ENCODE data around the gene SART1. TPM values are rescaled to one million over a fixed set of nuclear protein-coding genes. Genes with fewer than 3 reads are reported as not detected.
A peak's percentile ranks its signal among the peaks of the same experiment; 100 is the strongest.

Gene SART1, protein sequence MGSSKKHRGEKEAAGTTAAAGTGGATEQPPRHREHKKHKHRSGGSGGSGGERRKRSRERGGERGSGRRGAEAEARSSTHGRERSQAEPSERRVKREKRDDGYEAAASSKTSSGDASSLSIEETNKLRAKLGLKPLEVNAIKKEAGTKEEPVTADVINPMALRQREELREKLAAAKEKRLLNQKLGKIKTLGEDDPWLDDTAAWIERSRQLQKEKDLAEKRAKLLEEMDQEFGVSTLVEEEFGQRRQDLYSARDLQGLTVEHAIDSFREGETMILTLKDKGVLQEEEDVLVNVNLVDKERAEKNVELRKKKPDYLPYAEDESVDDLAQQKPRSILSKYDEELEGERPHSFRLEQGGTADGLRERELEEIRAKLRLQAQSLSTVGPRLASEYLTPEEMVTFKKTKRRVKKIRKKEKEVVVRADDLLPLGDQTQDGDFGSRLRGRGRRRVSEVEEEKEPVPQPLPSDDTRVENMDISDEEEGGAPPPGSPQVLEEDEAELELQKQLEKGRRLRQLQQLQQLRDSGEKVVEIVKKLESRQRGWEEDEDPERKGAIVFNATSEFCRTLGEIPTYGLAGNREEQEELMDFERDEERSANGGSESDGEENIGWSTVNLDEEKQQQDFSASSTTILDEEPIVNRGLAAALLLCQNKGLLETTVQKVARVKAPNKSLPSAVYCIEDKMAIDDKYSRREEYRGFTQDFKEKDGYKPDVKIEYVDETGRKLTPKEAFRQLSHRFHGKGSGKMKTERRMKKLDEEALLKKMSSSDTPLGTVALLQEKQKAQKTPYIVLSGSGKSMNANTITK
- 10 to 100 TPM; 54.7 to 84.5 TPM for total RNA-seq

DNA sequence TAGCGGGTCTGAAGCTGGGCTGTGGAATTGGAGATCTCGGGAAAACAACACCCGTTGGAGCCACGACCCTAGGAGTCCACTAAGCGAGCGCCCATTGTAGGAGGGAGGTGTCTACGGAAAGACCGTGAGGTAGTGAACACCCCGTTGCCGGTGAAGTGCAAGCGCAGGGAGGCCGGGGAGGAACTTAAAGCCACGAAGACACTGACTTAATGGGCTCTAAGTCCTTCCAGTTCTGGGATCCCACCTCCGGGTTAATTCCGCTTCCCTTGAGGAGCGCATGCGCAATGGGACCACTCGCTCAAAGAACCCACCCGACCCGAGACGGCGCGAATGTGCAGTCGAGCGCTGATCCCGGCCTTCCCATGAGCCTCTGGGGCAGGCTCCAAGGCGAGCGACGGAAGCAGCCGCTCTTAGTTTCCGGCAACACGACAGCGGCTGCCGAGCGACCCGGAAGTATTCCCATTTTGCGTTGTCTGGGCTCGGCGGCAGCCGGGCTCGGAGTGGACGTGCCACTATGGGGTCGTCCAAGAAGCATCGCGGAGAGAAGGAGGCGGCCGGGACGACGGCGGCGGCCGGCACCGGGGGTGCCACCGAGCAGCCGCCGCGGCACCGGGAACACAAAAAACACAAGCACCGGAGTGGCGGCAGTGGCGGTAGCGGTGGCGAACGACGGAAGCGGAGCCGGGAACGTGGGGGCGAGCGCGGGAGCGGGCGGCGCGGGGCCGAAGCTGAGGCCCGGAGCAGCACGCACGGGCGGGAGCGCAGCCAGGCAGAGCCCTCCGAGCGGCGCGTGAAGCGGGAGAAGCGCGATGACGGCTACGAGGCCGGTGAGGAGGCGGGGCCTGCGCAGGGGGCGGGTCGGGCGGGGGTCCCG, at the start of gene SART1:
Gene SART1 (plus strand): TSS at position 468 of the 874 bp plus-strand sequence. CDS start 47 bp downstream, at position 515.
- H3K4me1 Mint-ChIP-seq: peaks cover 36% of the 10 kb centered on the region
- H3K4me3 Mint-ChIP-seq: peak within 1 kb of the TSS; percentile 92
- ATAC-seq: peak; percentile 91
- POLR2A ChIA-PET: interaction anchor here (0.6 kb wide), 1 partner anchor 67 kb away, joined by 3 read pairs; no protein-coding TSS in a partner anchor
- no peaks in the 10 kb centered on the region for H3K9me3 Mint-ChIP-seq (ENCODE audit: low read depth)
- H3K27ac Mint-ChIP-seq: peak within 1 kb of the TSS; percentile 97
- CTCF ChIA-PET: interaction anchor here (0.7 to 3.3 kb wide), 6 partner anchors 41 to 380 kb away, joined by 3 to 19 read pairs (median 5); partner anchors contain the start of genes BANF1, EIF1AD, FIBP and KAT5
- intact Hi-C loops (cut with DNase I, micrococcal nuclease): loop anchor here (1.0 to 2.0 kb wide), 17 partner anchors 33 to 387 kb away; partner anchors contain the start of genes BANF1 (in 2 of the 2), C11orf68 (in 2 of the 2), DRAP1 (in 2 of the 2) and EIF1AD (in 2 of the 2)
- H3K36me3 Mint-ChIP-seq (ENCODE audit: low read depth): peaks cover 33% of the 10 kb centered on the region
- H3K27me3 Mint-ChIP-seq: no peaks in the 10 kb centered on the region
- DNase-seq: peak; percentile 98

DNA sequence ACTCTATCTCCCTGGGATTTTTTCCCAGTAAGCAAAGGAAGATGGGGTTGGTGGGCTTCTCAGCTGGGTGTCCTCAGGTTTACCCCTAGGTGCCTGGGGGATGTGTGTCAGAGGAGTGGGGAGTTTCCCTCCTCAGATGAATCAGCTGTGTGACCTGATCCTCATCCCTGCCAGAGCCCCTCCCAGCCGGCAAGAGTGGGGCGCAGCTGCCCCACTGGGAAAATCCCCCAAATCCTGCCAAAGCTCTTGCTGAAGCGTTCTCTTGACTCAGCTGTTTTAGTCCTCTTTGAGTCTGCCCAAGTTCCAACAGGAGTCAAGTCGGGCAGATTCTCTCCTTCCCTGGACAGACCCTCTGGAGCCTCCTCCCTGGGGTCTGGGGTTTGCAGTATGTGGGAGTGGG, 48.7 kb upstream of the SART1 start:
- peaks cover 2% of the 10 kb centered on the region for H3K27me3 Mint-ChIP-seq
- H3K9me3 Mint-ChIP-seq (ENCODE audit: low read depth): no peaks in the 10 kb centered on the region
- DNase-seq: no peak
- H3K27ac Mint-ChIP-seq: no peak overlapping the region
- ChIA-PET POLR2A (interaction anchor here (0.6 kb wide), 1 partner anchor 18 kb away, joined by 5 read pairs; no protein-coding TSS in a partner anchor), CTCF (interaction anchor here (0.6 to 1.2 kb wide), 4 partner anchors 11 to 318 kb away, joined by 3 to 4 read pairs (median 3); no protein-coding TSS in a partner anchor)
- no peak overlapping the region for H3K4me3 Mint-ChIP-seq
- peaks cover 23% of the 10 kb centered on the region for H3K4me1 Mint-ChIP-seq
- H3K36me3 Mint-ChIP-seq (ENCODE audit: low read depth): no peaks in the 10 kb centered on the region
- ATAC-seq: no peak
- intact Hi-C loops (cut with DNase I, micrococcal nuclease): no loop called here

DNA sequence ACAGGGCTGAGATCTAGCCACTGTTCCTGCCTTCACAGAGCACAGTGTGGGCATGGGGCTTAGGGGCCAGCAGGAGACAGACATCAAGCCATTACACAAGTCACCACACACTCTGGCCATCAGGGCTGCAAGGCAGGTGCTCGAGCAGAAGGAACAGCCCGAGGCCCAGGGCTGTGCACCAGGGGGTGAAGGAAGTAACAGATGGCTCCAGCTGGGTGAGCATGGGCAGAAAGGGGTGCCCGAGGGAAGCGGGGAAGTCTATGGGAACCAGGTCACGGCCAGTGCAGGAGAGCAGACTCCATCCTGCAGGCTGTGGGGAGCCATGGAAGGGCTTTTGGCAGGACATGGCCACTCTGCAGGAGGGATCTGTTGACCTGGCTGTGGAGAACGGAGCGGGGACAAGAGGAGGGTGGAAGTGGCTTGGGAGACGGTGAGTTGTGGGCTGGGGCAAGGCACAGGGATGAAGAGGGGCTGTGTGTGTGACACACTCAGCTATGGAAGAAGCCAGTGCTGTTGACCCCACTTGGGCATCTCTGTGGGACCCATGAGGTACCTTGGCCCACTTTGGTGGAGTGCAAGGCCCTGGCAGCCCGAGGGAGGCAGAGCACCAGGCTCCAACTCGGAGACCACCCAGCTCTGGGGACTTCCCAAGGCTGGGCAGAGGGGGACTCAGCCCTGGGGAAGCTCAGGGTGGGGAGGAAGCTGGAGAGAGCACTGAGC, 46.3 kb upstream of the SART1 start:
- Mint-ChIP-seq H3K27ac (peak overlapping the region; percentile 3), H3K36me3 (ENCODE audit: low read depth) (peaks cover 2% of the 10 kb centered on the region), H3K27me3 (peaks cover 2% of the 10 kb centered on the region), H3K4me3 (no peak overlapping the region), H3K4me1 (peaks cover 22% of the 10 kb centered on the region), H3K9me3 (ENCODE audit: low read depth) (no peaks in the 10 kb centered on the region)
- CTCF ChIA-PET: interaction anchor here (0.6 to 1.3 kb wide), 5 partner anchors 17 to 474 kb away, joined by 3 to 5 read pairs (median 3); partner anchors contain the start of gene CCDC85B
- DNase-seq: no peak
- intact Hi-C loops (cut with DNase I, micrococcal nuclease): no loop called here
- POLR2A ChIA-PET: interaction anchor here (1.0 kb wide), 1 partner anchor 21 kb away, joined by 6 read pairs; no protein-coding TSS in a partner anchor
- ATAC-seq: no peak

DNA sequence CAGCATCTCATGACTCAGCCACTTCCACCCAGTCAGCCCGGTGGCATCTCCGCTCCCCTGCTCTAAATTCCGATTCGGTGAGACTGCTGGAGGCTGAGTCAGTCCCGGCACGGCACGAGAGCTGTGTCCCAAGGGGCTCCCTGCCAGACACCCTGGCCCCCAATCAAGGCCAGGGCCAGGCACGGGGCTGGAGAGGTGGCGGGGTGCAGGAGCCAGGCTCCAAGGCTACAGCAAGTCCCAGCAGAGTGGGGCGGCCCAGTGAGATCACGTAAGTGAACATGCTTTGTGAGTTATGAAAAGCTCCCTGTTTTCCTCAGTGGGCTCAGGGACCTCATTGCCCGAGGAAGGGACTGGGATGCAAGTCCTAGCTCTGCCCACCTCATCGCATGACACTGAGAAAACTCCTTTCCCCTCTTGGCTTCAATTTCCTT, 45.7 kb upstream of the SART1 start:
- Mint-ChIP-seq H3K4me1 (peaks cover 26% of the 10 kb centered on the region), H3K27me3 (peaks cover 2% of the 10 kb centered on the region), H3K4me3 (no peak overlapping the region), H3K9me3 (ENCODE audit: low read depth) (no peaks in the 10 kb centered on the region), H3K27ac (no peak overlapping the region), H3K36me3 (ENCODE audit: low read depth) (peaks cover 2% of the 10 kb centered on the region)
- ATAC-seq: no peak
- POLR2A ChIA-PET: interaction anchor here (1.0 kb wide), 1 partner anchor 22 kb away, joined by 6 read pairs; no protein-coding TSS in a partner anchor
- peak; percentile 38 for DNase-seq
- CTCF ChIA-PET: interaction anchor here (0.7 to 1.3 kb wide), 3 partner anchors 26 to 473 kb away, joined by 3 to 5 read pairs (median 3); partner anchors contain the start of gene CCDC85B
- intact Hi-C loops (cut with DNase I, micrococcal nuclease): no loop called here

DNA sequence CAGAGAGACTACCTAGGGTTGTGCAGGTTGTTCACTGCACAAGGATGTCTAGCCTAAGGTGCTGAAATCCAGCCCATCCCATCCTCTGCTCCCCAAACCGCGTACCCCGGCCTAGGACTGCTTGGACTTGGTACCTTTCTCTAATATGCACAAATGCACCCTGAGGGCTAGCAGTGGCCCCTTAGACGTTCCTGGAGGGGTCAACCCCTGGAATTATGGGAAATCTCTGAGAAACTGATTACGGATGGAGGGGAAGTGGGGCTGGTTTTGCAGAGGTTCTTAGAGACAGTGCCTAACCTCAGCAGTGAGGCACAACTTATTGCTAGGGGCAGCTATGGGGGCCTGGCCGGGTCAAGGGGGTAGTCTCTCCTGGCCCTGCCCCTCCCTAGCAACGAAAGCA, 45.1 kb upstream of the SART1 start:
- peak overlapping the region; percentile 58 for H3K27ac Mint-ChIP-seq
- CTCF ChIA-PET: interaction anchor here (0.7 to 1.3 kb wide), 3 partner anchors 26 to 473 kb away, joined by 3 to 5 read pairs (median 3); partner anchors contain the start of gene CCDC85B
- peaks cover 2% of the 10 kb centered on the region for H3K36me3 Mint-ChIP-seq (ENCODE audit: low read depth)
- POLR2A ChIA-PET: interaction anchor here (1.0 kb wide), 1 partner anchor 23 kb away, joined by 6 read pairs; no protein-coding TSS in a partner anchor
- peaks cover 2% of the 10 kb centered on the region for H3K27me3 Mint-ChIP-seq
- no peak for ATAC-seq
- H3K4me1 Mint-ChIP-seq: peaks cover 27% of the 10 kb centered on the region
- H3K4me3 Mint-ChIP-seq: peak overlapping the region; percentile 91
- no peak for DNase-seq
- intact Hi-C loops (cut with DNase I, micrococcal nuclease): no loop called here
- no peaks in the 10 kb centered on the region for H3K9me3 Mint-ChIP-seq (ENCODE audit: low read depth)

DNA sequence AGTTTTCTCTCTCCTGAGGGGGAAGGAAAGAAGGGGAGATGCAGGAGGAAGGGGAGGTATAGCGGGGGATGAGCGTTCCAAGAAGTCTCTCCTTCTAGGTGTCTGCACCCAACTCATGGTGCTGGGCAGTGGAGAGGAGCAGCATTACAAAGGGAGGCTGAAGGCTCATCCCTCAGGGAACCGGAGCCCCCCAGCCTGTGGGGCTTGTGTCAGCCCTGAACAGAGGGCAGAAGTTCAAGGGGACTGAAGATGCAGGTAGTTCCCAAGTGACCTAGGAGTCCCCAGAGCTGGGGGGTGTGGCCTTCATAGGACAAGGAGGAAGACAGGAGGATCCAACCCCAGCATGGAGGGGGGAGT, 44.5 kb upstream of the SART1 start:
- no peak for DNase-seq
- Mint-ChIP-seq H3K4me1 (peaks cover 31% of the 10 kb centered on the region), H3K4me3 (peak overlapping the region; percentile 91), H3K27ac (peak overlapping the region; percentile 58), H3K9me3 (ENCODE audit: low read depth) (no peaks in the 10 kb centered on the region), H3K27me3 (no peaks in the 10 kb centered on the region), H3K36me3 (ENCODE audit: low read depth) (peaks cover 6% of the 10 kb centered on the region)
- intact Hi-C loops (cut with DNase I, micrococcal nuclease): no loop called here
- ChIA-PET CTCF (interaction anchor here (0.7 to 1.8 kb wide), 4 partner anchors 8 to 57 kb away, joined by 4 to 10 read pairs (median 6); partner anchors contain the start of genes CCDC85B, FIBP and MUS81), POLR2A (no interaction called here)
- ATAC-seq: no peak

DNA sequence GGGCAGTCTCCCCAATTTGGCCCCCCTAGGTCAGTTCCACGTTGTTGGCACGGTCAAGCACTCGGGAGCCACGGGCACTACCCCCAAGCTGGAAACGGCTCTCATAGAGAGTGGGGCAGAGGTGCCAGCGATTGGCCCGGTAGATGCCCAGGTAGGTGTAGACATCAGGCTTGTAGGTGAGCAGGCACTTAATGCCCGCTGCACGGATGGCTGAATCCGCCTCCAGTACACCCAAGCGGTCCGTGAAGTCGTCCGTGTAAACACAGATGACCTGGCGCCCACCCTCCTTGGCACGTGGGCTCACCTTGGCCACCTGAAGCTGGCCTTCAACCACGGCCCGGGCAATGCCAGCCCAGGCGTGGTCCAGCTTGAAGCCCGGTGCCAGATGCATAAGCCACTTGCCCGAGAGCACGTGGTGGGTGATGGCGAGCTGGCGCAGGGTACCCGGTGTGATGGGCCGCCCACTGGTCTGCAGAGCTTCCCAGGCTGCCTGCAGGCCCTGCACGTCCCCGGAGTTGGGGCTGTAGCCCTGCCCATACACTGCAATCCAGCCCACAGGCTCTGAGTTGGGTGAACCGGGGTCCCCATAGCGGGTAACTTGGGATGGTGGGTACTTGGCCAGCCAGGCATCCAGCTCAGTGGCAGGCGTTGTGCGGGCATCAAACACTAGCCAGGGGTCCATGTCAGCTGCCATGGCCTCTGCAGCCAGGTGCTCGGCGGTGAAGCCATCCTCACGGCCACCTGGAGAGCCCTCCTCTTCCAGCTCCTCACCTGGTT, 43.9 kb upstream of the SART1 start:
- ATAC-seq (no peak), DNase-seq (no peak)
- Mint-ChIP-seq H3K4me1 (peaks cover 35% of the 10 kb centered on the region), H3K27me3 (no peaks in the 10 kb centered on the region), H3K4me3 (peak overlapping the region; percentile 91), H3K36me3 (ENCODE audit: low read depth) (peaks cover 11% of the 10 kb centered on the region), H3K9me3 (ENCODE audit: low read depth) (no peaks in the 10 kb centered on the region), H3K27ac (peak overlapping the region; percentile 86)
- CTCF ChIA-PET: interaction anchor here (0.6 to 1.8 kb wide), 7 partner anchors 9 to 200 kb away, joined by 3 to 10 read pairs (median 5); partner anchors contain the start of genes CCDC85B, FIBP, FOSL1 and MUS81
- POLR2A ChIA-PET: interaction anchor here (0.6 to 1.0 kb wide), 3 partner anchors 18 to 85 kb away, joined by 3 to 5 read pairs (median 3); partner anchors contain the start of genes CCDC85B and FOSL1
- intact Hi-C loops (cut with DNase I, micrococcal nuclease): loop anchor here (2.0 kb wide), 4 partner anchors 29 to 343 kb away; partner anchors contain the start of genes CFL1 (in 1 of the 2), FIBP (in 1 of the 2) and SART1 (in 1 of the 2)

DNA sequence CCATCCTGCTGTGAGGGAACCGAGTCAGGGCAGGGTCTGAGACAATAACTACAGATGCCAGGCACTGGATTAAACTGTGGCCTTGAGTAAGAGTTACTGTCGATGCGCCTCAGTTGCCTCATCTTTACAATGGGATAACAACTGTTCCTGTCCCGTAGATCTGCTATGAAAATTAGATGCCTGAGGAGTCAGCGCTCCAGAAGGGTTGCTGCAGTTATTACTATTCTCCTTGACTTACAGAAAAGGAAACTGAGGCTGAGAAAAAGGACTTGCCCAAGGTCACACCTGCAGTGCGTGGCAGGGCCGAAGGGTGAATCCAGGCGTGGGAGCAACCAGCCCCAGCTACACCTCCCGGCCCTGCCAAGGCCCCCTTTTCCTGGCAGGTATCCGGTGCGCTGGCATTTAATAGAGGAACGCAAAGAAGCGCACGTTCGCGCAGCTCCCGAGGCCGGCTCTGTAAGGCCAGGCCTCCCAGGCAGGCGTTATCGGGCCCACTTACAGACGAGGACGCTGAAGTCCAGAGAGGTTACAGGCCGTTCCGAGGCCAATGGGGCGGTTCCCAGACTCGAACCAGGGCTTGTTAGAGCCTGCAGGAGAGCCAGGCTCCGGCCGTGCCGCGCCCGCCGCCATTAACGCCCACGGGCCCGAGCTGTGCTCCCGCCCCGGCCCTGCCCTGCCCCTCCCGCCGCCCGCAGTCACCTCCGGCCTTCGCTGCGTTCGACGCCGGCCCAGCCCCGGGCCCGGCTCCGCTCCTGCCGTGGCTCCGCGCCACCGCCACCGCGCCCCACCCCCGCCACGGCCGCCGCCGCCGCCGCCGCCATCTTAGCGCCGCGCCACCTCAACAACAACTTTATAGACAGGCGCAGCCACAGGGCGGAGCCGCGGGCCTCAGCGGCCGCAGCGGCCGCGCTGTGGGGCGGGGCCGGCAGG, 43.1 kb upstream of the SART1 start, which contains the start of gene C11orf68:
Gene C11orf68 (minus strand): TSS at position 852 of the 930 bp plus-strand sequence. CDS start 31 bp downstream, at position 821.
- Mint-ChIP-seq H3K4me3 (peak within 1 kb of the TSS; percentile 91), H3K9me3 (ENCODE audit: low read depth) (no peaks in the 10 kb centered on the region), H3K36me3 (ENCODE audit: low read depth) (peaks cover 14% of the 10 kb centered on the region), H3K27me3 (no peaks in the 10 kb centered on the region), H3K4me1 (peaks cover 35% of the 10 kb centered on the region), H3K27ac (peak within 1 kb of the TSS; percentile 88)
- intact Hi-C loops (cut with DNase I, micrococcal nuclease): loop anchor here (1.0 to 2.0 kb wide), 22 partner anchors 10 to 394 kb away; partner anchors contain the start of genes CFL1 (in 2 of the 2), FIBP (in 2 of the 2), FOSL1 (in 2 of the 2) and SART1 (in 2 of the 2)
- ChIA-PET CTCF (interaction anchor here (0.6 to 1.8 kb wide), 6 partner anchors 10 to 199 kb away, joined by 3 to 10 read pairs (median 5); partner anchors contain the start of genes CCDC85B, FIBP, FOSL1 and MUS81), POLR2A (interaction anchor here (0.9 to 1.0 kb wide), 2 partner anchors 18 to 28 kb away, joined by 3 to 5 read pairs; partner anchors contain the start of genes CCDC85B and FOSL1)
- DNase-seq (no peak), ATAC-seq (peak; percentile 68)
